HG03521 (cell line): Measurements from ENCODE around the gene RAPGEF4.

Source experiments
- ATAC-seq: cut with Tn5 transposase; IDR thresholded peaks from one replicate; pipeline ENCODE4 v1.9.1; 2021; ENCODE audit warnings: mild to moderate bottlenecking, moderate library complexity; ENCODE audit not compliant: unreplicated experiment

Gene RAPGEF4

DNA sequence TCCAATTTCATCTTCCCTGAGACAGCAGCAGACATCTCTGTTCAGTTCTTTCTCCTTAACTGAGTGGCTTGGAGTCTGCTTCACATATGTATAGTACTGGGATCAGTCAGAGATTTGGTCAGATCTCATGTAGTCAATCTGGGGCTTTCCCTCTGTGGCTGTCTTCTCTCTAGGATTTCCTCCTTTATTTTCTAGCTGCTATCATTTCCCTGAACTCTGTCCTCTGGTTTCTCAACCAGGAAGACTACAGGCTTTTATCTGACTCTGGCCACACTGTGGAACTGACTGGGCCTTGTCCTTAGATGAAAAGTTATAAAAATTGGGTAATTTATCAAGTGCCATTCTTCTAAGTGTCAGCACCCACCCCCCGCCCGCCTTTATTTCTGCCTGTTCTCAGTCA, 121.0 kb downstream of the RAPGEF4 start:
- no peak for ATAC-seq

DNA sequence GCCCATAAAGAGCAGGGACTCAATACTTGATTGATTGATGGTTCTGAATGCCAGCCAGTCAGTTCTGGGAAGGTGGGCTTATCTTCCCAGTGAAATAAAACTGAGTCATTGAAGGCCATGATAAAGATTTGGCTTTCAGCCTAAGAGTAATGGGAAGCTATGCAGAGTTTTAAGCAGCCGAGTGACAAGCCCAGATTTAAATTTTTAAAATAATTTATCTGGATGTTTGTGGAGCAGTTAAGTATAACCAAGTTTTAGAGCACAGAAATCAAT, 122.8 kb downstream of the RAPGEF4 start:
- no peak for ATAC-seq

DNA sequence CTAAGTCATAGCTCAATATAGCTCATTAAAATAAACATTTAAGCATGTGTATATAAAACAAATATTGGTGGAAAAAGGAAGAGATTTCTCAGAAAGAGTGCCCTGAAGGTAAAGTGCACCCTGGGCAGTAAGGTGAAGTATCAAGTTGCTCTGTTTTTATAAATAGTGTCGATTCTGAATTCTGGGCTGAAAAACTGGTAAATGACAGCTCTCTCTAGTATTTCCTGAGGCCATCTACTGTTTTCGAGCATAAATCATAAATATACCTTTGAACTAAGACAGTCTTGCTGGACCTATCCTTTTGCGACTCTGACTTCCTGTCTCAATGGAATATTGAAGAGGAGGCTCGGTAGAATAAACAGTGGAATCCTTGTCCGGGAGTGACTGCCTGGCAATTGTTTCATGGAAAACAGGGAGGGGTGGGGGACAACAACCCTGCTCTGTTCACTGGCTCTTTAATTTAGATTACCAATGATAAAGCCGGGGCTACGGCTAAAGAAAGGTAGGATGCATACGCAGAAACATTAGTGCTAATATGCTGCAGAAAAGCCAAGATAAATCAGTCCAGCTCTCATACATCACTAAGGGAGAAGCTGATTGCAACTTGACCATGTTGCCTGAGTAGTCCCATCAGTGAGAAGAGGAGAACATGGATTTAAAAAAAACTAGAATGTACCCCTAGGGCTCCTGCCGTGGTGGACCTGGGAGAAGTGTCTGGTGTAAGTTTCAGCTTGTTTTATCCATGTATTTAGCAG, 124.1 kb downstream of the RAPGEF4 start:
- ATAC-seq, result no peak

DNA sequence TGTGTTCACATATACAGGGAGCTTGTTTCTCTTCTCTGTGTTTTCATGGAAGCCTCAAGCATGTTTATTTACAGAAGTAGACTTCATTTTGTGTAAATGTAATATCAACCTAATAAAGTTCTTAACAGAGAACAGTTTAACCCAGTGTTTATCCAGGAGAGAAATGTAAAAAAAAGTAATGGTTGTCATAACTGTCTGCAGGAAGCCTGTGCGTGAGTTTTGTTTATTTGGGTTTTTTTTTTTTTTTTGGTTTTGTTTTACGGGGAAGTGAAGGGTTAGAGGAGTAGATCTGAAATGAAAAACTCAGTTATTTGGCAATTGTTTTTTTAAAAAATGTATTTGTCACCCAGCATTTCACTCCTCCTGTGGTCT, 124.7 kb downstream of the RAPGEF4 start:
- no peak for ATAC-seq

DNA sequence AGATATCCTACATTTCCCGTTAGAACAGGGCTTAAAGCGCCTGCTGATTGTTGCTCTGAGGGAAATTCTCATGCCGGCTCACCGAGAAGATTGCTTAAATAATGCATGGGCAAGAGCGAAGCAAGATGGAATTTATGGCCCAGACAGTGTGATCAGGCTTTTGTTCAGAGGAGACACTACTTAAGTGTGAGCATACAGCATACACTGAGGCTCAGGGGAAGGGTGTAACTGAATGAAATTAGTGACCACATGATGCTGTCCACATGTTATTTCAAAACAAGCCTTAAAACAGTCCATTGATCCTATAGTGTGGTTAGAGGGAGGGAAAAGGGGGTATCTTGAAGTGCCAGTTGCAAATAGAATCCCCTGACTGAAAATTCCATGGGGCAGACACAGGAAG, 125.5 kb downstream of the RAPGEF4 start:
- ATAC-seq, result no peak

DNA sequence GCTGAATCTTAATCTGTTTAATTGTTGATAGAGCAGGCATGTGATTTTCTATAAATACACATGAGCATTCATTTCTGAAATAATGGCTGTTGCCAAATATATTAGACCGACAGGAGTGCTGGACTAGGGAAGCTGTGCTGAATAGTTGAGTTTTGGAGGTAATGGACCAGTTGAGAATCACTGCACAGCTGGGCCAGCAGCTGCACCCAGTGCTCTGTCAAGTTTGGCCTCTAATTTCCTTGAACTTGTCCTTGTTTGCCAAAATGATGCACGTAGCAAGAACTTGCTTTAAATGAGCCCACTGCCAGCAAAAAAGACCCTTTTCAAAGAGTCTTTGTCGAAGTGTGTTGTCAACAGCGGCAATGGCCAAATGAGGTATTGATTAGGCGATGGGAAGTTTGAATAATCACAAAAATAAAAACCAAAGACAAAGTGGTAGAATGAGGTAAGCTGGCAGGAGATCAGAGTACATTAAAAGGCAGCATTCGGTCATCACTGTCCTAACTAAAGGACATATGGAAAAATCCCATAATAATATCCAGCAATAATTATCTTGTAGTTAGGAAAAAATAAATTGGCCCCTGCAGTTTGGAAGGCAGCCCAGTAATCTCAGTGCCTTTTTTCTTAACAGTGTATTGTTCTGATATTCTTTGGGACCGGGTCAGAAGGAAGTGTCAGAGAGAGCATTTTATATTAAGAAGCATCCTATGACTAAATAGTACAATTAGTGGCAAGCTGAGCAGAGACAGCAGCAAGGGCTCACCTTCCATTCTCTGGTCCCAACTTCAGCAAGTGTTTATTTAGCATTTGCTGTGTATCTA, 126.2 kb downstream of the RAPGEF4 start:
- ATAC-seq, result no peak

DNA sequence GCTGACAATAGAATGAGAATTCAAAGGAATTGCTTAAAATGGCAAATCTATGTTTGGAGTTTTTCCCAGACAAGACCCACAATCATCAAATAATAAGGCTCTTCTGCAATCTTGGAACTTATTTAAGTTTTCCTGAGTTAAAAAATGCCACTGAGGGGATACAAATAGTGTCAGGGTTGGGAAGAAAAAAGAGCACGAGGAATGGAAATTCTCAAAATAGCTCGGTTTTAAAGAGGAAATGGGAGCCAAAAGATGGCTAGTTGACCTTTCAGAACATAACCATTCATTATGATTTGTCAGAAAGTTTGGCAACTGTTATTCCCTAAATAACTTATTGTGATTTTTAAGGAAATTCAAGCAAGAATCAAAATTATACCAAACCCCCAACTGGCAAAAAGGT, 127.7 kb downstream of the RAPGEF4 start:
- ATAC-seq, result no peak

DNA sequence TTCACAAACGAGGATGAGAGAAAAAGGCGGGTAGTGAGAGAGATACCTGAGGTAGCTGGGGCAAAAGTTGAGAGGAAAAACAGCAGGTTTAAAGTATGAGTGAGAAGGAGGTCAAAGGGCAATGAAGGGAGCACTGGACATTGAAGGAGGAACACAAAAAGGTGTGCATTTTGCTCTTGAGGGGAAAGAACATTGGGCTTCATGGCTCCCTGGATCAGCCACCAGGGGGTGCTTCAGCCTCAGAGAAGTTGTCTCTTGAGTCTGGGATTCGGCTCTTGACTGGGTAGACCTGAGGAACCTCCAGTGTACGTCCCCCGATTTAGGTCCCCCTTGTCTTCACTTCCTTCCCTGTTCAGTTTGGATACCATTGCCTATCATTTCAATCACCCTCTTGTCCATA, 128.5 kb downstream of the RAPGEF4 start:
- ATAC-seq, result no peak

DNA sequence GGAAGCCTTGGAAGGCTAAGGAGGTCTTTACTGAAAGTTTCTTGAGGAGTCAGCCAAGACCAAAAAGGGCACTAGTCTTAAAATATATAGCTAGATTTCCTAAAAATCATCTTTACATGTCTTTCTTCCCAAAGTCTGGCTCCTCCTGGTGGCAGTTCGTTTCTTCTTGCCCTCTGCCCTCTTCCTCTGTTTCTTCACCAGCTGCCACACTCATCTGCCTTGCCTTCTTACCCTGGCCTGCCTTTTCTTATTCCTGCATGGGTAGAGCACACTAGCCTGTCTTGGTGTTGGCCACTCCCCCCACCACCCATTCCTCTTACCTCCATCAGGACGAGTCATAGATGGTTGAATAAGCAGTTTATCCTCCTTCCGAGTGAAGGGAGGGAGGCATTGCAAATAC, 129.8 kb downstream of the RAPGEF4 start:
- no peak for ATAC-seq

DNA sequence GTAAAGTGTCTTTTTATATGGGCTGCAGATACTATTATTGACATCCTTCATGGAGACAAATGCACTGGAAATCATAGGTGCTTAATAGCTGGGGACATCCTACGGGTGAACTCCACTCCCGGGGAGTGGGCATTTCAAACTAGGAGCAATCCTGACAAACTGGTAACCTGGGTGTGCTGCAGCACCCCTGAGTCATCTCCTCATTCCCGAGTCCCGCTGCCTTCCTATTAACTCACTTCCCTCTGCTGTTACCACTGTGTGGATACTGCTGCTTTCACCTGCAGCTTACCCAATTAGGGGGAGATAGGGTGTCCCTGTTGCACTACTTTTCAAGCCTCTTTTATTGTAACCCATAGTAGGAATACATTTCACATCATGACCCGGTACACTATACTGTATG, 134.2 kb downstream of the RAPGEF4 start:
- no peak for ATAC-seq

DNA sequence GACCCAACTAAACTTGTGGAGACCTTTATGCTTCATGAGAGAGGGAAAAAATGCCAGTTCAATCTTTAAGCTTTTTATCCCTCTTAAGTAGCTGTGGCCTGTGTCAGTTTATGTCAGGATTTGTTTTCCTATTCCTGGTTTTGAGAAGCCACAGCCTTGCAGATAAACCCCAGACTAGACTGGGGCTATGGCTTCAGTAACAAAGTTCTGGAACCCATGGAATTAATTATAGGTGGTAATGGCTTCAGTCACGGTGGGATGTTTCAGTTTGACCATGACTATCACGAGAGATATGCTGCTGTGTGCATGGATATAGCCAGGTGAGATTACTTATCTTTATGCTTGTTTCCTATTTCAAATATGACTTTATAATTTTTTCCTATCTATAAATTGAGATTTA, 134.8 kb downstream of the RAPGEF4 start:
- no peak for ATAC-seq

DNA sequence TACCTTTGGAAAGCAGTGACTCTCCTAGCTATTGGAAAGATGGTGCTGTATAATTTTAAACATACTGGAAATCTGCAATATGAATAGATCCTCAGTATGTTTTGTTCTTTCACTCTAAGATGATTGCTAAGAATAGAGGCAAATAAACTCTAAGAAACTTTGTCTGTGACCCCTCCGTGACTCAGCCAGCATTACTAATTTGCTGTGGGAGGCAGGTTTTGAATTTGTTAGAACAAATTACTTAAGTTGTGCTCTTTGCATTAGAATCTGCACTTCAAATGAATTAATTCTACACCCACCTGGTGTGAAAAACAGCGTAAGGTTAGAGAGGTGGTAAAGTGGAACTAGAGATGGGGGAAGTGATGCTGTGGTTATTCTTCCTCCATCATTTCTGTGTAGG, 142.2 kb downstream of the RAPGEF4 start:
- ATAC-seq, result no peak

DNA sequence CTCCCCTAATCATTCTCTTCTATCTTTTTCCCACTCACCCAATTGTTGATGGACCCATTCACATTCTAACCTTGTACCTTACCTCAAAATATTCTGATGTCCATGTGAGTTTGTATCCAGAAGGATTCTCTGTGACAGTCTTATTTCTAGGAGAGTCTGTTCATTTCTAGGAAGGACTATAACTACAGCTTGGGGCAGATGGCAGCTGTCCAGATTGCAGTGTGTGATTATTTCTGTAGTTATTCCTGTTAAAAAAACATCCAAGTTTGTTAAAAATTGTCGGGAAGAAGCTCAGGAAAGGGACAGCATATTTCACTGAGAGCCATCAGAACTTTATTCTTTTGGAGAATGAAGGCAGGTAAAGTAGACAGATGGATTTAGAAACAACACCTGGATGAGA, 142.6 kb downstream of the RAPGEF4 start:
- no peak for ATAC-seq

DNA sequence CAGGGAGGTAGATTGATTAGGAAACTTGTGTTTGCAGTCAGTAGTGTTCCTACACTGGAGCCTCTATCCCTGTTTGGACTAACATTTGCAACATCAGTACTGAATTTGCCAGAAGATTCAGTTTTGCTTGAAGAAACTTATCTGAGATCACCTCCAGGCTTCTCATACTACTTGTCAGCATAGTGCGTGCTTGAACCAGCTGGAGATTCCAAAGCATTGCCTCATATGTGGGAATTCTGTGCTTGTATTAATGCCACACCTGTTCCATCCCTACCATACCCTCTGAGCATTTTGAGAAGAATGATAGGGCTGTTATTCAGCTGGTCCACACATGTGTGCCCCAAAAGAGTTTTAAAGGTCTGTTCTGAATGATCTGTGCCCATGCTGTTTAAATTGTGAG, 148.7 kb downstream of the RAPGEF4 start:
- no peak for ATAC-seq

DNA sequence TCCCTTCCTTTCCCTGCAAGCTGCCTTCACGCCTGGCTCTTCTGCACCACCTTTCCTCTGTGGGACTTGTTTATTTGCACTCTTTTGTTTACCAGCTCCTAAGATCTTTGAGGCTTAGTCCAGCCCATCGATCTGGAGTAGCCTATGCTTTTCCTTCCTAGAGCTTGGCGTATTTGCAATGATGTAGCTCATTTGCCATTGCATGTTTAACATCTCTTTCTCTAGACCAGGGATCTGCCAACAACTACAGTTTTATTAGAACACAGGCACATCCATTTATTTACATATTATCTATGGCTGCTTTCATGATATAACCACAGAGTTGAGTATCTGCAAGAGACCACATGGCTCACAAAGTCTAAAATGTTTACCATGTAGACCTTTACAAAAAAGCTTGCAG, 150.4 kb downstream of the RAPGEF4 start:
- no peak for ATAC-seq

DNA sequence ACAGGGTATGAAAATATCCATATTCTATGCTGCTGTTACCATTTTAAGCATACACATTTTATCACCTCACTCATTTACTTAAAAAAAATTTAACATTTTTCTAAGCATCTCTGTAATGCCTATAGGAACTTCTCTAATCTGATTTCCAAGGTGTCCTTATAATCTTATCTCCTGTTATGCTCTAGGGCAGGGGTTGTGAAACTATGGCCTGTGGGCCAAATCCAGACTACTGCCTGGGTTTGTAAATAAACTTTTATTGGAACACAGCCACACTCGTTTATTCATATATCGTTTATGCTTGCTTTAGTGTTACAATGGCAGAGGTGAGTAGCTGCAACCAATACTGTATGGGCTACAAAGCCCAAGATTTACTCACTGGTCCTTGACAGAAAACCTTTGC, 151.6 kb downstream of the RAPGEF4 start:
- no peak for ATAC-seq

DNA sequence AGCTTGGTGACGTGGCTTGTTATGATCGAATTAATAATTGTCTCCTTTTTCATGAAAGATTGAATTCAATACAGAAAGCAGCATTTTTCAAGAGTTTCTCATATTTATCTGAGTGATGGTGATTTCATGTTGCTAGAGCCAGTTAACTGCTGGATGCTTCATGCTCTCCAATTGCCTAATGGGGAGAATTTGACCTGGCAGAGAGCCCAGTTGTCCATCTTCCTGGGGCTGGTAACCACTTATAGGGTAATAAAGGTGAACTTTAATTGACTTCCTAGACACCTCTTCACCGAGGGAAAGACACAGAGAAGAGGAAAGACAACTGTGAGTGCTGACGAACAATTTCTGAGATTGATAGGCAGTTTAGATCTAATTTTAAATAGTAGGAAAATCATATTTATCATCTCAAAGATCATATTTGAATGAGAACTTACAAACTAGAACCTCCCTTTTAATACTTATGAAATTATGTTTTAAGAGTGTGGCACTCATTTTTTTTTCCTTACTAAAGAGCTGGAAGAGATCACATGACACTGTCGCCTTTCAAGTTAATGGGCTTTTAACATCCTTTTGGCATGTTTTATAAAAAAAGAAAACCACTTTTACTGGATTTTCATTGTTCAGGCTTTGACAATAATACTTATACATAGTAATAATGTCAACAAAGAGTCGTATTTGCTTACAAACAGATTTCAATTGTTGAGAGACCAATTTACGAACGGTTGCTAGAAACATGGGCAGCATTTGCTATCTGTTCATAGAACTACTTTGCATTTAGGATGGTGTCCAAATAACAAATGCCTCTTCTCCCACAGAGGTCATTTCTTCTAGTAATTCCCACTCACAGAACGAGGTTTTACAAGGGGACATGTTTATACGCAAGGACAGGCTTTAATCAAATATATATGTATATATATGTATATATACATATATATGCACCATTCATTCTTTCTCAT, 153.3 kb downstream of the RAPGEF4 start:
- ATAC-seq, result no peak

DNA sequence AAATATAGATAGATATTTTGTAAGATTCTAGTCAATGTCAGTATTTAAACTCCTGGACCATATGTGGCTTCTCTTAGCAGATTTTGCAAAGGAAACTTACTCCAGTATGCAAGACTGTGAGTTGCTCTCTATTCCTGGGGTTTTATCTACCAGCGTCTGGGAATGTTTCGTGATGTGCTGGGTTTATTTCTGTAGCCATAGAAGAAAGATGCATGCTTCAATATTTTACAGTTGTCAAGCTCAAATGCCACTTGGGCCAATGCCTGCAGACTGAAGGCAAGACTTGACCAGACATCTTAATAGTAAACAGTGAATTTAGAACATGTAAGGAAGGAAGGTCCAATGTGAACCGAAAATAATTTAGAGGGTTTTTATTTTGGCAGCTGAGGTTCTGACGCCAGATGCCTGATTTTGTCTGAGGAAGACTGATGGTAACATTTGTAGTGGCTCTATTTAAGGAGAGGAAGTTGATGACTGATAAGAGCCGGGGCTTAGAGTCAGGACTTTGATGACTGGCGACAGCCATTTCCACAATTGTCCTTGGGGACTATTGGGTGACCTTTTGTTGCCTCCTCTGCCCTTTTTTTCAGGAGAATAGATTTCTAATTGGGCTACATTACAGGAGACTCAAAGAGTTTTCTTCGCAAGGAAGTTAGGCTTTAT, 154.3 kb downstream of the RAPGEF4 start:
- no peak for ATAC-seq

DNA sequence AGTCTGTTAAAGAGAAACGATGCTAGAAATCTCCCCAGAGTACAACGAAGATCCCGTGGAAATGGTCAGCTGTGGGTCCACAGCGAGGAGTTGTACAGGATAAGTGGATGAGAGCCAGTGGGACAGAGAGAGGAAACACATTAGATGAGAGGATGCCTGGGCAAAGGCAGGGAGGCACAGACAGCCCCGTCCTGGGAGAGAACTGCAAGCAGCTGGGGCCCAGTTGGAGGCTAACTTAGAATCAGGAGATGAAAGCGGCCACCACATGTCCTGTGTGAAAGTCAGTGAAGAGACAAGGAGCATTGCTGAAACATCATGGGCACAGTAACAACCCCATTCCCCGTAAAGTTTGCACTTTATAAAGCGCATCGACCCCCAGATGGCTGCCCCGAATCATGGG, 157.5 kb downstream of the RAPGEF4 start:
- ATAC-seq, result no peak

DNA sequence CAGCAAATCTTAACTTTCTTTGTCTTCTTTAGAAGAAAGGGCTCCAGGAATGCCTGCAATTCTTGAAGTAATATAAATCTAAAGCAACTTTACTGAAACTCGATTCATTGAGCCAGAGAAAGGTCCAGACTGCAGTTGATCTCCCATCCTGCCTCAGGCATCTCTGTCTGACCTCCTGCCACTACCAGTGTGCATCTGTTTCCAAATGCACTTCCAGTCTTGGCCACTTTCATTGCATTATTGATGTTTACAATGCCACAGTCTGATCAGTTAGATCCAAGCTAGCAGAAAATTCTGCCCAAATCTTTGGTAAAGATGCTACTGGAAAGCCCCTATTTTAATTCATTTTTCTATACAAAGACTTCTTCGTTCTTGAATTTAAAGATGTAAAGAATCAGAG, 158.0 kb downstream of the RAPGEF4 start:
- ATAC-seq, result no peak
